ENCODE measurements around the gene HIVEP1.
A peak's percentile ranks its signal among the peaks of the same experiment; 100 is the strongest.

HIVEP1 gene

DNA sequence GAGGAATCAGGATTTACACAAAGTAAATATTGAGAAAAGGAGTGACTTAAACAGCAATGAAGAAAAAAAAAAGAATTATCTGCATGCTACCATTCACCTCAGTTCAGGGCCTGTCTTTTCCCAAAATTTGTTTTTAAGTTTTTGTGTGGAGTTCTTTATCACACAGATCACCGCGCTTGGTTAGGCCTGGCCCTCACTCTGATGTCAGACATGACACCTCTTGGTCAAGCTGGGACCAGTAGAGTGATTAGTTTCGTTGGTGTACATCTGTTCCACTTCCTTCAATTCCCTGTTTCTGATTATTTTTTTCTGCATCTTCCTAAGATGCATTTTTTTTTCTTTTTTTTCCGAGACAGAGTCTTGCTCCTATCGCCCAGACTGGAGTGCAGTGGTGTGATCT, 34.9 kb upstream of the HIVEP1 start:
- Mint-ChIP-seq H3K4me3 (no peak overlapping the region), H3K27ac (no peak overlapping the region), H3K4me1 (ENCODE audit: low read depth) (peaks cover 12% of the 10 kb centered on the region), H3K36me3 (ENCODE audit: low read depth) (no peaks in the 10 kb centered on the region), H3K9me3 (no peaks in the 10 kb centered on the region), H3K27me3 (ENCODE audit: low read depth) (peaks cover 4% of the 10 kb centered on the region)

DNA sequence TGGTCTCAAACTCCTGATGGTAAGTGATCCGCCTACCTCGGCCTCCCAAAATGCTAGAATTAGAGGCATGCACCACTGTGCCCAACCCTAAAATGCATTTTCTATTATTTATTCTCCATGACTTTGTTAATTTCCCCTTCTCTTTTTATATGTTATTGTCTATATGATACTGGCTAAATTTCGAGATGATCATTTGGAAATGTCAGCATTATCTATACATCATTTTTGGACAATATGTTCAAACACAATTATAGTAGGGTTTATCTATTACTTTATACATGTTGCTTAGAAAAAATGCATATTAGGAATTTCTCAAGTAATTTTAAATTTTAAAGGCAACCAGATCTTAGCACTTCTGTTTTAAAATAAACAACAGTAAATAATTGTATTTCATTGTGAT, 34.4 kb upstream of the HIVEP1 start:
- peaks cover 4% of the 10 kb centered on the region for H3K27me3 Mint-ChIP-seq (ENCODE audit: low read depth)
- H3K9me3 Mint-ChIP-seq: no peaks in the 10 kb centered on the region
- peaks cover 12% of the 10 kb centered on the region for H3K4me1 Mint-ChIP-seq (ENCODE audit: low read depth)
- H3K4me3 Mint-ChIP-seq: no peak overlapping the region
- peak overlapping the region; percentile 21 for H3K27ac Mint-ChIP-seq
- no peaks in the 10 kb centered on the region for H3K36me3 Mint-ChIP-seq (ENCODE audit: low read depth)

DNA sequence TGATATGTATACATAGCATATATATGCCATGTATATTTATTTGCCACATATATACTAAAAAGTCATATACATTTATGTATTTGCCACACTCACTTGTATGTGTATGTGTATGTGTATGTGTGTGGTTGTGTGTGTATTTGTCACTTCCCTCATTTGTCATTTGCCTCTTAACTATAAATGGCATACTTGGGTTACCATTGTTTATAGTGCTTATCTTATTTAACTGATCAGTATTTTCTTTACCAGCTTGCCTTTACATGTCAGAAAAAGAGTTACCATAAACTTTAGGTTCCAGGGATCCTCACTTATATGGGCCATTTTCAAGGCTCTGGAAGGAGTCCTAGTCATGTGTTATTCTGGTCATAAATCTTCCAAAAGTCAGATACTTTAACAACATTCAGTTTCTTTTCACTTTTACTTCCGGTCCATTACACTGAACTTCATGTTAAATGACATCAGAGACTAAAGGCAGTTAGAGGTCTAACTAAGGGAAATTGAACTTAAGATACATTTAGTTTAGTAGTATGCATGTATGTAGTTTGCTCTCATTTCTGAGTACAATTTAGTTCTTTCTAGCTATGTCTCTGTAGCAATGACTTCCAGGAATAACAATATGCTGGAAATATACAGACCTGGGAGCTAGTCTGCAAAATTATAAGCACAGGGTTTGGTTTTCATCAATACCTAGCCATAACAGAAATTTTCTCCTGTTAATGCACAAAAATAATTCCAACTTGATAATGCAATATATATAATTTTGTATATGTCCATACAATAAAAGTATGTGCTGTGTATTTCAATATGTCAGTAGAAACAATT, 33.7 kb upstream of the HIVEP1 start:
- H3K9me3 Mint-ChIP-seq: no peaks in the 10 kb centered on the region
- peaks cover 5% of the 10 kb centered on the region for H3K27me3 Mint-ChIP-seq (ENCODE audit: low read depth)
- H3K4me3 Mint-ChIP-seq: peak overlapping the region; percentile 46
- H3K36me3 Mint-ChIP-seq (ENCODE audit: low read depth): no peaks in the 10 kb centered on the region
- H3K4me1 Mint-ChIP-seq (ENCODE audit: low read depth): peaks cover 12% of the 10 kb centered on the region
- peak overlapping the region; percentile 80 for H3K27ac Mint-ChIP-seq

DNA sequence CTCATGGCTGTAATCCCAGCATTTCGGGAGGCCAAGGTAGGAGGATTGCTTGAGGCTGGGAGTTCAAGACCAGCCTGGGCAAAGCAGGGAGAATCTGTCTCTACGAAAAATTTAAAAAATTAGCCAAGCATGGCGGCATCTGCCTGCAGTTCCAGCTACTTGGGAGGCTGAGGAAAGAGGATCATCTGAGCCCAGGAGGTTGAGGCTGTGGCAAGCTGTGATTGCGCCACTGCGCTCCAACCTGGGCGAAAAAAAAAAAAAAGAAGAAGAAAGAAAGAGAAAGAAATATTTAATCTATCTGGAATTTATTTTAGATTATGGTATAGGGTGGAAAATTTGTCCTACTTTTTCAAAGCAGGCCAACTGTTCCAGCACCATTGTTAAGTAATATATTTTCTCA, 32.2 kb upstream of the HIVEP1 start:
- H3K4me1 Mint-ChIP-seq (ENCODE audit: low read depth): peaks cover 12% of the 10 kb centered on the region

DNA sequence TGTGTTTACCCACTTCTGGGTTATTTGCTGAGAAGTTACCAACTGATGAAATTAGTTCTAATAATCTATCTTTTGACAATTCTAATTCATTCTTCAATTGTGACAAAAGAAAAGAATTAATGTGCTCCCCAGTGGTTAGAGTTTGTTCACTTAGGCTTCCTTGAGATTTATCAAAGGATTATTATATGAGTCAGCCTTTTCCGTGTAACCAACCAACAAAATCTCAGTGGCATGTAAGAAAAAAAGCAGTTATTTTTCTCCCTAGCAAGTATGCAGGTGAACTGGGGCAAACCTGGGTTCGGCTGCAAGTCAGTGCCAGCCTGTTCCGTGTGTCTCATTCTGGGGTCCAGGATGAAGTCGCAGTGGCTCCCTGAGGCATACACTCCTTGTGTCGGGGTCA, 28.8 kb upstream of the HIVEP1 start:
- peaks cover 6% of the 10 kb centered on the region for H3K27me3 Mint-ChIP-seq (ENCODE audit: low read depth)
- H3K27ac Mint-ChIP-seq: no peak overlapping the region
- H3K4me1 Mint-ChIP-seq (ENCODE audit: low read depth): peaks cover 2% of the 10 kb centered on the region
- H3K9me3 Mint-ChIP-seq: no peaks in the 10 kb centered on the region
- H3K36me3 Mint-ChIP-seq (ENCODE audit: low read depth): no peaks in the 10 kb centered on the region
- H3K4me3 Mint-ChIP-seq: no peak overlapping the region

More for the DNA sequence above, 32.2 kb upstream of the HIVEP1 start:
- Mint-ChIP-seq H3K27me3 (ENCODE audit: low read depth) (peaks cover 7% of the 10 kb centered on the region), H3K4me3 (no peak overlapping the region), H3K9me3 (no peaks in the 10 kb centered on the region), H3K36me3 (ENCODE audit: low read depth) (no peaks in the 10 kb centered on the region), H3K27ac (no peak overlapping the region)

DNA sequence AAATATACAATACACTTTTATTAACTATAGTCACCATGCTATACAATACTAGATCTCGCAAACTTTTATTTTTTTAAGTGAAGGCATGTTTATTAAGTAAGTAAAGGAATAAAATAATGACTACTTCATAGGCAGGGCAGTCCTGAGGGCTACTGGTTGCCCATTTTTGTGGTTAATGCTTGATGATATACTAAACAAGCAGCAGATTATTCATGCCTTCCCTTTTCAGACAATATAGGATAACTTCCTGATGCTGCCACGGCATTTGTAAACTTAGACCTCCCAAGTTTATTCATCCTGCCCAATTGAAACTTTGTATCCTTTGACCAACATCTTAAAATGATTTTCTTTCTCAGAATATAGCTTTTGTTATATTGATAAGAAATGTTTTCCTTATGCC, 24.7 kb upstream of the HIVEP1 start:
- Mint-ChIP-seq H3K36me3 (ENCODE audit: low read depth) (no peaks in the 10 kb centered on the region), H3K4me1 (ENCODE audit: low read depth) (no peaks in the 10 kb centered on the region), H3K27me3 (ENCODE audit: low read depth) (peaks cover 12% of the 10 kb centered on the region), H3K4me3 (no peak overlapping the region), H3K9me3 (no peaks in the 10 kb centered on the region), H3K27ac (no peak overlapping the region)

DNA sequence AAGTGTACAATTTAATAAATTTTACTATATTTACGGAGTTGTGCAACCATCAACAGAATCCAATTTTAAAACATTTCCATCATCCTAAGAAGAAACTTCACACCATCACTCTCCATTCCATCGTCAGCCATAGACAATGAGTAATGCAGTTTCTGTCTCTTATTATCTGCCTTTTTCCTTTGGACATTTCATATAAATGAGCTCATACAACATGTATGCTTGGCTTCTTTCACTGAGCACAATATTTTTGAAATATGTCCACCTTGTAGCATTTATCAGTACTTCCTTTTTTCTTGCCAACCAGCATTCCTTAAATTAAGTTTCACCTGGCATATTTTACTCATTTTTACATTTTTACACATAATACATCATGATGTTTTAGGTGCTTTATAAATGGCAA, 22.7 kb upstream of the HIVEP1 start:
- no peaks in the 10 kb centered on the region for H3K9me3 Mint-ChIP-seq
- peaks cover 6% of the 10 kb centered on the region for H3K27me3 Mint-ChIP-seq (ENCODE audit: low read depth)
- H3K4me3 Mint-ChIP-seq: no peak overlapping the region
- no peak overlapping the region for H3K27ac Mint-ChIP-seq
- no peaks in the 10 kb centered on the region for H3K4me1 Mint-ChIP-seq (ENCODE audit: low read depth)
- no peaks in the 10 kb centered on the region for H3K36me3 Mint-ChIP-seq (ENCODE audit: low read depth)

DNA sequence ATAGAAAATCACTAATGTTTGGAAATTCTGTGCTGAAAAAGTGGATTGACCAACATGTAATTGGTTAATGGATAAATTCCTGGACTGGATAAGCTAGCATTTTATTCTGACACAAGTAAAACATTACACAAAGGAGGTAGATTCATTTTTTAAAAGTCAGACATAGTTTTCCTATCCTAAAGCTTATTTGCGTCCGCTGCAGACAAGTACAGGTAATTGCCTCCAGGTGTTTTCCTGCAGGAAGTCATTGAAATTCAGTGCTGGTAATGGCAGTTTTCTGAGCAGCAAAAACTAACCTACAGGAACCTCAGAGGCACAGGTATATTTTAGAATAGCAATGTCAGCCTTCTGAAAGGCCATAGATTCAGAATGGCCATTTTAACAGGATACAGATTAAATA, 20.0 kb upstream of the HIVEP1 start:
- Mint-ChIP-seq H3K36me3 (ENCODE audit: low read depth) (no peaks in the 10 kb centered on the region), H3K27ac (no peak overlapping the region), H3K9me3 (peaks cover 4% of the 10 kb centered on the region), H3K4me3 (no peak overlapping the region), H3K4me1 (ENCODE audit: low read depth) (no peaks in the 10 kb centered on the region), H3K27me3 (ENCODE audit: low read depth) (peaks cover 6% of the 10 kb centered on the region)

DNA sequence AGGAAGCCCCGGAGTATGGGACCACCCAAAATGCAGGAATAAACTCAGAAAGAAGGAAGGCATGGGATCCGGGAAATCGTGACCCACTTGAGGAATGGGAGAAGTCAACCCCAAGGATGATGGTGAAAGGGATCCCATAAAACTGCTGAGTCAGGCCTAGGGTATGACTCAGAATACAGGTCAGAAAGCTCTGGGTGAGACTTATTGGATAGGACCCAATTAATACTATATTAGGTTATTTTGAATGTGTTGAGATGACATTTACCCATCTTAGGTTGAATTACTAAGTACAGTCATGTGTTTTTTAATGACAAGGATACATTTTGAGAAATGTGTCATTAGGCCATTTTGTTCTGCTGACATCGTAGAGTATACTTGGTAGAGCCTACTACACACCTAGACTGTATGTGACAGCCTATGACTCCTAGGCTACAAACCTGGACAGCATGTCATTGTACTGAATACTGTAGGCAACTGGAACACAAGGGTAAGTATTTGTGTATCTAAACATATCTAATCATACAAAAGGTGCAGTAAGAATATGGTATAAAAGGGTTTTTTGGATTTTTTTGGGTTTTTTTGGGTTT, 17.1 kb upstream of the HIVEP1 start:
- H3K27me3 Mint-ChIP-seq (ENCODE audit: low read depth): peaks cover 3% of the 10 kb centered on the region

DNA sequence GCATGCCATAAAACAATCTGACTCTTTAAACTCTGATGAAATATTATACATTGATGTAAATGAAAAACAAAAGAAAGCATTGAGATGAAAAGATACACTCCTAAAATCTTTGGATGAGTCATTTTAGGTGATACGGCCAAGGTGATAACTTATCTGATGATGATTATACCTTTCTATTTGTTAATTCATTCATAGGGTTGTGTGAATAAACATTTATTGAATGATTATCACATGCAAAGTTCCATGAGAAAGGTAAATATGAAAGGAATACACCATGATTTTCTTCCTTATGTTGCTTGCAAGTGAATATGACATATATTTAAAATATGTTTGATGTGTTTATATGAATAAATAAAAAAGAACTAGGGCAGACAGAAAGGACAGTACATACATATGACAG, 15.4 kb upstream of the HIVEP1 start:
- Mint-ChIP-seq H3K9me3 (peaks cover 11% of the 10 kb centered on the region), H3K27me3 (ENCODE audit: low read depth) (no peaks in the 10 kb centered on the region), H3K4me1 (ENCODE audit: low read depth) (no peaks in the 10 kb centered on the region), H3K27ac (no peak overlapping the region), H3K4me3 (no peak overlapping the region), H3K36me3 (ENCODE audit: low read depth) (no peaks in the 10 kb centered on the region)

More for the DNA sequence above, 17.1 kb upstream of the HIVEP1 start:
- Mint-ChIP-seq H3K4me3 (no peak overlapping the region), H3K27ac (no peak overlapping the region), H3K4me1 (ENCODE audit: low read depth) (no peaks in the 10 kb centered on the region), H3K36me3 (ENCODE audit: low read depth) (no peaks in the 10 kb centered on the region), H3K9me3 (peaks cover 11% of the 10 kb centered on the region)

DNA sequence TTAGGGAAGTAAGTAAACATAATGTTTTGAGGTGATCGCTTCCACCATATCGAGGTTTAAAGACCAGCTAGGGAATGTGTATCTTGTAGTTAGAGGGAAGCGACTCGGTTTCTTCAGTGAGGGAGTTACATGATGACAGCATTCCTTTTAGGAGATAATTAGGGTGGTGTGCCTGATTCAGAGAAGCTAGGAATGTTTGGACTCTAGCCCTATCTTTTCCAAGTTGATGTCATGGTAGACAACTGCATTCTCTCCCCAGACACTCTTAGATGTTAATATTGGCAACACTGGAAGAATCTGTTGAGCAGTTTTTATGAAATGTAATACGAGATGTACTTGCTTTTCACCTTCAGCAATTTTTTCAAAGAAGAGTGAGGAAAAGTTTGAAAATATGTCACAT, 12.9 kb upstream of the HIVEP1 start:
- Mint-ChIP-seq H3K9me3 (peaks cover 11% of the 10 kb centered on the region), H3K4me3 (no peak overlapping the region), H3K27me3 (ENCODE audit: low read depth) (no peaks in the 10 kb centered on the region), H3K36me3 (ENCODE audit: low read depth) (no peaks in the 10 kb centered on the region), H3K4me1 (ENCODE audit: low read depth) (no peaks in the 10 kb centered on the region), H3K27ac (no peak overlapping the region)

DNA sequence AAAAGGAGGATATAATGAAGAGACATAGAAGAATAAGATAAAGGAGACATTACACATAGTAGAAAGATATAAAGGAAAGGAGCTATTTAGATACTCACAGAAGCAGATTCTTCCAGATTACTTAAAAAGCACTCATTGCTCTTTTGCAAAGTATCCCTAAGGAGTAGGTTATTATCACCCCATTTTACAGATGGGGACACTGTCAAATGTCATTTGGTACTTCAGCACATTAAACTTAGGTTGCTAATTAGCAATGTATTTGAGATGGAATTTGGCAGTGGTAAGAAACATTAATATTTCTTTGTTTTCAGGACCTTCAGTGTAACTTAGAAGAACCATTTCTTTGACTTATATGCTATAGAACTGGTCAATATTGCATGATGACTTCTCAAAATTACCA, 11.9 kb upstream of the HIVEP1 start:
- Mint-ChIP-seq H3K36me3 (ENCODE audit: low read depth) (no peaks in the 10 kb centered on the region), H3K4me1 (ENCODE audit: low read depth) (no peaks in the 10 kb centered on the region), H3K27me3 (ENCODE audit: low read depth) (no peaks in the 10 kb centered on the region), H3K27ac (no peak overlapping the region), H3K9me3 (peaks cover 11% of the 10 kb centered on the region), H3K4me3 (no peak overlapping the region)

DNA sequence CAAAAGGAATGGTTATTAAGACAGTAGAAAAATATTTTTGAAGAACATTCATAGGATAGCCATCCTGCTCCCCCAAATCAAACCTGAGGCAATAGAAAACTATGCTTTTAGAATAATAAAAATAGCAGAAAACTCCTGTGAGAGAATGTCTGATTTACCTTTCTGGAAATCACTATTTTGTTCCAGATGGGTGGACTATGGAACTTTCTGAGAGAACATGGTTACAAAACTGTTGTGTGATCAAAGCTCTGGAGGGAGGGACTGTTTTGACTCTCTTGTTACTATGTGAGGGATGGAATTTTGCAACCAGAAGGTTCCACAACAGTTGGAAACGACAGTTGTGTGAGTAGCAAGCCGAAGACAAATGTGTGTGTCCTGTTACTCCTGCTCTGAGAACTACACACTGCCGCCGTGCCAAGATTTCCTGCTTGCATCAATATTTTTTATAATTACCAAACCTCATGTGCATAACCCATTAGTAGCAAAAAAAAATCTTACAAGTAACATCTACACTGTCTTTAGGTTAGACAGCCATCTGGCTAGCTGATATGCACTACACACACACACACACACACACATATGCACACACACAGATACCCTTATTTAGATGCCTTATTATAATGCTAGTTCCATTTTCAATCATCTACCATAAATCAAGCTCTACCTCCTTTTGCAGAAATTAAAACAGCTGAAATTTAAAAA, 11.0 kb upstream of the HIVEP1 start:
- peaks cover 10% of the 10 kb centered on the region for H3K9me3 Mint-ChIP-seq
- H3K4me1 Mint-ChIP-seq (ENCODE audit: low read depth): no peaks in the 10 kb centered on the region
- H3K27me3 Mint-ChIP-seq (ENCODE audit: low read depth): no peaks in the 10 kb centered on the region
- no peak overlapping the region for H3K4me3 Mint-ChIP-seq
- no peak overlapping the region for H3K27ac Mint-ChIP-seq
- H3K36me3 Mint-ChIP-seq (ENCODE audit: low read depth): no peaks in the 10 kb centered on the region

DNA sequence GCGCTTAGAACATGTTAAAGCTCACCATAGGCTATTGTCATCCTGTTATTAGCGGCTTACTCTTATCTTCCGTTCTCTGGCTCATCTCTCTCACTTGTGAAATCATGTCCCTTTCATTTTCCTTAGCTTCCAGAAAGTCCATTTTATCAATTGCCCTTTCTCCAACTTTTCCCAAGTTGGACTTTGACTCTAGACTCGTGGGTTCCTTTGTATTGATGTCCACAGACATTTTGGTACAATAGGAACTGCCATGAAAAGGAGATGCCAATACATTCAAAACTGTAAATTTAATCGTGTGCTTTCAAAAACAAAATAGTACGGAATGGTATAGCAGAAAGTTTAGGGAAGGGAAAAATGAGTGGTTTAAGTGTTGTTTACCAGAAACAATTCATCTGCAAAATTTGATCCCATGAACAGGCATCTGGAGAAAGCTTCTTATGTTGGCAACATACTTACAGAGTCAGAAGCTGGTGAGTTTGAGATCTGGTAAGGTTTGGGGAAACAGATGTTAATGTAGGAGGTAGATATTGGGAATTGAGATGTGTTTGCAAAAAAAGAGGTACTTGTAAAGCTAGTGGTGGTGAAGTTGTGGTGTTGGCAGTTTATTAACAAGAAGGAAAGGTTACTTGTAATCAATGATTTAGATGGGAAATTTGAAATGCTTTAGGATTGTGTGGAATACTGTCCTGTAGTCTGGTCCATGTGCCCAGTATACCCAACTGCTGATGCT, 10.2 kb upstream of the HIVEP1 start:
- no peaks in the 10 kb centered on the region for H3K4me1 Mint-ChIP-seq (ENCODE audit: low read depth)
- no peak overlapping the region for H3K27ac Mint-ChIP-seq
- H3K27me3 Mint-ChIP-seq (ENCODE audit: low read depth): no peaks in the 10 kb centered on the region
- H3K36me3 Mint-ChIP-seq (ENCODE audit: low read depth): no peaks in the 10 kb centered on the region
- no peak overlapping the region for H3K4me3 Mint-ChIP-seq
- H3K9me3 Mint-ChIP-seq: peaks cover 7% of the 10 kb centered on the region

All from T-helper 1 cell treated with Interleukin-12 subunit alpha and Interleukin-12 subunit beta and Interleukin-4 antibody, amounts not matched to agents 30 μg/mL and 1 μg/mL, for 36 hours (primary cell).